Measurements from ENCODE around the gene P4HA1.
A peak's percentile ranks its signal among the peaks of the same experiment; 100 is the strongest.
"Not testable (repeated sequence)": the region's sequence is repeated elsewhere in the genome, so short reads cannot be mapped to it uniquely, and the experiment has no call there.

Gene P4HA1

DNA sequence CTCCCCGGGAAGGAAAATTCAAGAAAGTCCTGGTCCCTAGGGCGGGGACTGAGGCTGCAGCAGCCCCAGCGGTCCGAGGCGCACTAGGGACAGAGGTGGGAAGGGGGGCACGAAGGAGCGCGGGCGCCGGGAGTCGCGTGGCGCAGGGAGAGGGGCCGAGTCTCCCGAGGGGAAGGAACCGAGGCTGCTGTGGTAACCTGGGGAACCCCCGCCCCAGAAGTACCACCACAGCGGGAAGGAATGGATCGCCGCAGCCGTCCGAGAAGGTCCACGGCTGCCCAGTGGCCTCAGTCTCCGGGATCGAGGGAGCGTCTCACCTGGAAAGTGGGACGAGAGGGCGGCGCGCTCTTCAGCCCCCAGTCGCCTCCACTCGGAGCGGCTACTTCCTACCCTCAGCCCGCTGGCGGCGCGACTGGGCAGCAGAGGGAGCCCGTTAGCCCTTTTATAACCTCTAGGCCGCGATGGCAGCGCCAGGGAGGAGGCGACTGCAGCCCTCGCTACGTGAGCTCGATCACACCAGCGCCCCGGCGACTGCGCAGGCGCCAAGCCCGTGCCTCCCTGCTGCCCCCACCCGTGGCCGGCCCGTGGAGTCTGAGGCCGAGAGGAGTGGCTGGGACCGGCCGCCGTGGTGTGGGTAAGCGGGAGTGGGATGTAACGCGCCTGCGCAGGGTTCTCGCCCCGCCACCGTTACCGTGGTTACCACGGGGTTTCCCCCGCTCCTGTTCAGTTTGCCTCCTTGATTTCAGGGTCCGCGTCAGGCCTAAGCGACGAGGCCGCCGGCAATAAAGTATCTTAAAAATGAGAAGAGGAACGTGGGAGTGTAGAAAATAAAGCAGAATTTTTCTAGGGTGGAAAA is at the start of gene P4HA1:
Gene P4HA1 (minus strand): TSS at position 418 of the 856 bp plus-strand sequence. CDS start 21,983 bp downstream, outside the sequence.
- DNase-seq: peak; percentile 98

DNA sequence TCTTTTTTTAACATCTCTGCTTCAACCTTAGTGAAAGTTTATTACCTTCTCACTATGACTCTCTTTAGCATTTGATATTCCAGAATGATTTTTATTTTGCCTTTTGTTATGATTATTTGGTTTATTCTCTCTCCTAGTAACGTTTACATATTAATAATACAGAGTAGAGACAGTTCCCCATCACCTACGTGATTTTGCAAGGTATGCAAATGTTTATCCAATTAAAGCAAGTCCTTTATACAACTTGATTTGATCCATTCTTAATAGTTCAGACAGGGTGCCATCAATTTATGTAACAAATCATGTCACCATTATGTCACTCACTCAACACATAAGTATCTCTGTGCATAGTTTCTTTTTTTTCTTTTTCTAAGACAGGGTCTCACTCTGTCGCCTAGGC is 44.9 kb upstream of the P4HA1 start:
- no peak for DNase-seq

DNA sequence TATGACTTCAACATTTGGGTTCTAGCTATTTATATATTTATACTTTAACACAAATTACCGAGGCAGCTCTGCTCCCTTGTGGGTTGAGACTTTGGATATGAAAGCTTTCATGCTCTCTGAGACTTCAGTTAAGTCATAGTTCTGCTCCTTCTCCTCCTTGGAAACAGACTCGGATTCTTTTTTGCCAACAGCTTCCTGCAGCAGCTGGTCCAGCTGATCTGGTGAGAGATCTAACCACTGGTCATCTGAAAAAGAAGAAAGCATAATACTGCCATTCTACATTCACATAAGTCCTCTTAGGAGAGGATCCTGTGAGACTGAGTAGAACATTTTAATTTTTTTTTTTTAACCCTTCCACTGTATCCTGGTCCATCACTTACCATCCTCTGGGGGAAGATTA is 42.6 kb upstream of the P4HA1 start:
- no peak for DNase-seq

DNA sequence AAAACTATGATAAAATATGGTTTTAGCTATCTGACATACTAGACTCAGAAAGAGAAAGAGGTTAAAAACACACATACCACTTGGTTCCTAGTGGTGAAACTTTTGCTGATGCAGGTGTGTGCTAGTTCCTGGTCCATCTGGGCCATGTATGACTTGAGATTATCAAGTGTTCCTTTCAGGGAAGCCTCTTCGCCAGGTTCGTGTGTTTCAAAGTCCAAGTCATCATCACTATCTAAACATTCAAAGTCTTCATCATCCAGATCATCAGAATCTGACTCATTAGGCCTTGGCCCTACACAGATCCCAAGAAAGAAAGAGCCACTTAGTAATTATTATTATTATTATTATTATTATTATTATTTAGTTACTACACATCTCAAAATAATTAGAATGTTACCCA is 40.0 kb upstream of the P4HA1 start:
- DNase-seq: no peak

DNA sequence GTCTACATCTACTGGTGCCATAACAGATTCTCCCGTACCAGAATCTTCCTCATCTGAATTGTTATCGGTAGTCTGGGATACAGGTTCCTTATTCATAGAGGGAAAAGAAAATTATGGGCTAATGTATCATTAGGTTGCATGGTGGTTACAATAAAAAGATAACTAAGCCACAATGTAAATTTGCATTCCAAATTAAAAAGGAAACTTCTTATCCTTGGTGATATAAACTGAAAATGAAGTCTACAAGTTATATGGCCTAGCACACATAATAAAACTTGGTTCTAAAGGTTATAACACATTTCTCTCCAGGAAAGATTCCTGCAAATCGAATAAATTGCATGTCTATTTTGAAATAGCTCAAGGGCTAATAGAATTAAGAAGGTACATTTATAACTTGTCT is 38.1 kb upstream of the P4HA1 start:
- DNase-seq: no peak

DNA sequence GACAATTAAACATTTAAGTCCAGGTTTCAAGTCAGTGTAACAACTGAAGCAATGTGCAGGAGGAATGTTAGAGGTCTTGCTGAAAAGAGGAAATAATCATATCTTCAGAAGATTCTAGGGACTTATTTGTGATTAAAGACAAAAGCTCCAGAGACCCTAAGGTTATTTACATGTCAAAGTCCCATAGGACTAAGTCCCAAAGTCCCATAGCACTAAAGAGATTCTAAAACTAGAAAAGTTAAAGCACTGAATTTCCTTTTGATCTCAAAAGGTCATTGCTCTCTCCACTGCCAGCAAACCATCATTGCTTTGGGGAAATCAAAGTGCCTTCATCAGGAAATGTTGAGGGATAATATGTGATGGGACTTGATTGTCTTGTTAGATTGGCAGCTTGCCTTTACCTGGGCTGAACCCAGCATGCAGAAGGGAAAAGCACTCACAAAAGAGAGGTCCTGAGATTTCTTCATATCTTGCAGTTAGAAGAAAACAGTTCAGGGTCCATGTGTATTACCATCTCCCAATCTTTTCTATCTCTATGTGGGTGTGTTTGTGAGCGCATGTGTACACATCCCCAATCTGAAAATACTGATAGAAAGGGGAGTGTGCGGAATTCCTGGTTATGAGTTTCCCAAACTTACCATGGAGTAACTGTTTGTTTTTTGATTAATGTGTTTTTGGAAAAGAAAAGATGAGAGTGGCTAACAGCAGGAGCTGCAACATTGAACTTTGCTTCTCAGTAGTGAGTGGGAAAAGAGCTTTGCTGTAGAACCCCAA is 35.4 kb upstream of the P4HA1 start:
- DNase-seq: no peak

DNA sequence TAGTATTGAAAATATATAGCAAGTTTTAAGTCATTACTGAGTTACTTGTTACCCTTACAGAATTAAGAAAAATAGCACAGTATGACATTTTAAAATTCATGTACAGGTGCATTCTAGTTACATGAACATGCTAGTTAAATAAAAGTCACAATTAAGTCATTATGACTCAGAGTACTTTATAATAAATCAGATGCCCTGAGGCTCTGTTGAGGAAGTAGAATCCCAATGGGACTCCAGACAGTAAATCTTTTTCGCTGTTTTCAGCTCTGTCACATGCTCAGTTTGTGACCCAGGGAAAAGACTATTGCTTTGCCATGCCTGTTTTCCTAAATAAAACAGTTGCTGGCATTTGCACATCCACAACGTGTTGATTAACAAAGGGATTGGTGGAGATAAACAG is 34.6 kb upstream of the P4HA1 start:
- DNase-seq: no peak

DNA sequence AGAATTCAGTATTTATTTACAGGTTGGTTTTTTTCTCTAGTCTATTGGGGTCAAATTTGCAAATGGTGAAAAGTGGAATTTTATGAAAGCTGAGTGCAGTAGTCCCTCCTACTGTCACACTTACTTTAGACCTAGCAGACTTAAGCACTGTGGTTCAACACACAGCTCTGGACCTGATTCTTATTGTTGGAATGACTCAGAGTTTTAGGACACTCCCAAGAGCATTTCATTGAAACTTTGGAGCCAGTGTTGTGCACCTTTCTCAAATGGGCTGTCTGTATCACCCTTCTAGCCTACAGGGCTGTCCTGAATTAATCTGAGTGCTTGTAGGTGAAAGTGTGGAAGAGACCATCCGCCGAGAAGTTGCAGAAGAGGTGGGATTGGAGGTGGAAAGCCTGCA is 29.7 kb upstream of the P4HA1 start:
- DNase-seq: no peak

DNA sequence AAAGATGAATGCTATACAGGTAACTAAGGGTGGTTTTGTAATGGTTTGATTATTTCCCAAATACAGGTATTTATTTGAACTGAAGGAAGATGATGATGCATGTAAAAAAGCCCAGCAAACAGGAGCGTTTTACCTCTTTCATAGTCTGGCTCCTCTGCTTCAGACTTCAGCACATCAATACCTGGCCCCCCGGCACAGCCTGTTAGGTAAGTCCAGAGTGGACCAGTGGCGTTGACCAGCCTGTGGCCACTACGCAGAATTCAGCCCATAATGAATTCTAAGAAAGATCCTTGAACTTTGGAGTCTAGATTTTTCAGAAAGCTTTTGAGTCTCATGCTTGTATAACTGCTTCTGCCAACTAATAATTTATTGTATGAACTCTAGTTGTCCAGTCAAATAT is 23.3 kb upstream of the P4HA1 start:
- DNase-seq: no peak

DNA sequence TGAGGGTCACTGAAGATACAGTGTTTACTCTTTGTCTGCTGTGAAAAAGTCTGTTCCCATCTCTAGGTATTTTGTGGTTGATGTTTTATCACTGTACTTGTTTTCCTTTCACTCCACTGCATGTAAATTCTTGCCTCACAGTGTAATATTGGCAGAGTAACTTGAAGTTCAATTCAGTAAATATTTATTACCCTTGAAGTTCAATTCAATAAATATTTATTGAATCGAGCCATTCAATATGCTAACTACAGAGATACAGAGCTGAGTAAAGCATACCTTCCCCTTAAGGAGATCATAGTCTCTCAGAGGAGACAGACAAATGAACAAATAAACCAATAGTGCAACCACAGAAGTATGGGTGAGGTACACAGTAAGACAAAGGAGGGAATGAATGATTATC is 22.8 kb upstream of the P4HA1 start:
- no peak for DNase-seq

DNA sequence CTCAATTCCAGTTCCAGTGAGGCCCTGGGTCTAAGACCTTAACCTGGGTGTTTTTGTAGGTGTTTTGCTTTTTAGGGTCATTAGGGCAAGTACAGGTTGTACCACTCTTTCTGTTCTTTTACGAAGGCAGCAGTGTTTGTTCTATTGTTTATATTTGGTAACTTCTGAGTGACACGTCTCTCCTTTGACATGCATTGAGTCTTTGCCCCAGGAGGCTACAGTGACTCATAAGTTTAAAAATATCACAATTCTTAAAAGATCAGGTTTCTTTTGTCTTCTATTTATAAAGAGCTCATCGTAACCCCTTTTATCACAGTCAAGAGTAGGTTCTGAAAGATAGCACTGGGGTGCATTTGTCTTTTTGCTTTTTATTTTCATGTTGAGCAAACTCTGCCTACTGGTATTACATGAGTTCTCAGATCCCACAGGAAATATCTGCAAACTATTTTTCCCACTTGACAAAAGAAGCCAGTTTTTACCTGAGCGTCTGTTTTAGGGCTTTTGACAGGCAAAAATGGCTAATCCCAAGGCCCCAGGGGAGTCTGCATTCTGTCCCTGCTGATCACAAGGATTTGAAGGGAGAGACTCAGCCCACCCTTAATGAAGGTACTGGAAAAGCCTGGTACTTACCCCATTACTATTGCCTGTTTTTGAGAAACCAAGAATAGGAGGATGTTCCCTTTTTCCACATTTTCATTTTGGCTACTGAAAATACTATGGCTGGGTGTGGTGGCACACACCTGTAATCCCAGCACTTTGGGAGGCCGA is 21.5 kb upstream of the P4HA1 start:
- peak; percentile 65 for DNase-seq

DNA sequence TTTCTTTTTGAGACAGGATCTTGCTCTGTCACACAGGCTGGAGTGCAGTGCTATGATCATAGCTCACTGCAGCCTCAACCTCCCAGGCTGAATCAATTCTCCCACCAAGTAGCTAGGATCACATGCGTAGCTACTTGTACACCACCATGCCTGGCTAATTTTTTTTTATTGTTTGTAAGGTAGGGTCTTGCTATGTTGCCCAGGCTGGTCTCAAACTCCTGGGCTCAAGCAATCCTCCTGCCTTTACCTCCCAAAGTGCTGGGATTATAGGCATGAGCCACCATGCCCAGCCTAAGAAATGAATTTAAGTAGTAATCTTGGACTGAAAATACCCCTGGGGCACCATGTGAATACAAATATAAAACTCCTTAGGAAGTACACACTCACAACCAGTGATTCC is 19.4 kb upstream of the P4HA1 start:
- no peak for DNase-seq

DNA sequence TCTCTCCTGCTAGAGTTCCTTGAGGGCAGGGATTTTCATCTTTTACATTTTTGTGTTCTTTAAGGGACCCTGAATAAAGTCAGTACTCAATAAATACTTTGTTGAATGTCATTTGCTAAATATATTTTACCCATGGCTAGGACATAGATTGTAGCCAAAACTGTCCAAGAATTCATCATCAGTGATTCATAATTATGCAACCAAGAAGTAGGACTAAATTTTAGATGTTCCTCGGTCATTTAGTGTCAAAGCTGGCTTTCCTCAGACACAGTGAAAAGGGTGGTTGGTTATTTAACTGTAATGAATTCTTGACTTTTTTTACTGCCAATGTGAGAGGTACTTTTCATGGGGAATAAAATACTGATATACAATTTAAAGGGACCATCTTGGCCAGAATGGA is 16.9 kb upstream of the P4HA1 start:
- peak; percentile 35 for DNase-seq

DNA sequence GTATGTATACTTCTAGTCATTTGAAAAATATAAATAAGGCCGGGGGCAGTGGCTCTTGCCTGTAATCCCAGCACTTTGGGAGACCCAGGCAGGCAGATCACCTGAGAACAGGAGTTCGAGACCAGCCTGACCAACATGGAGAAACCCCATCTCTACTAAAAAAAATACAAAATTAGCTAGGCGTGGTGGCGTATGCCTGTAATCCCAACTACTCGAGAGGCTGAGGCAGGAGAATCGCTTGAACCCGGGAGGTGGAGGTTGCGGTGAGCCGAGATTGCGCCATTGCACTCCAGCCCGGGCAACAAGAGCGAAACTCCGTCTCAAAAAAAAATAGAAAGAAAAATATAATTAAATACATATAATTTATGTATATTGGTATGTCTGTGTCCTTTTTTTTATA is 15.4 kb upstream of the P4HA1 start:
- DNase-seq: not testable (repeated sequence)

DNA sequence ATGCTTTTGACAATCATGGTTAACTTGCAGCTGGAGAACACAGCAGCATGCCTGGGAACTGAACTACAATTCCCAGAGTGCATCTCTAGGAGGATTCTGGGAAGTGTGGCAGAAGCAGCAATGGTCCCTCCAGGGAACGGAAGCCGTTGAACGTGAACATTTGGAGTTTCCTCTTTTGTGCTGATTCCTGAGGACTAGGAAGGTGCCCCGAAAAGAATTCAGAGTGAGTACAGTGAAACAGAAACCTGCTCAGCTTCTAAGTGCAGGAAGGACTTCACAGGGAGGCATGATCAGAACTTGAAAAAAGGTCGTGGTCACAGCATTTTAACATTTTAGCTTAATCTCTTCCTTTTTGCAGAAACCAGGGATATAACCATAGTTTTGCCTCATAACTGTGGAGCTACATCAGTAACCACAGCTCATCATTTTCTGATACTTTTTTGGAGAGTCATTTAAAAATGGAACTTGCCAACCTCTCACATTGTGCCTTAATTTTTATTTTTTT is 13.7 kb upstream of the P4HA1 start, which contains the start of gene NUDT13:
Gene NUDT13 (plus strand): TSS at position 111 of the 505 bp plus-strand sequence. CDS start 3,911 bp downstream, outside the sequence.
- peak; percentile 82 for DNase-seq

DNA sequence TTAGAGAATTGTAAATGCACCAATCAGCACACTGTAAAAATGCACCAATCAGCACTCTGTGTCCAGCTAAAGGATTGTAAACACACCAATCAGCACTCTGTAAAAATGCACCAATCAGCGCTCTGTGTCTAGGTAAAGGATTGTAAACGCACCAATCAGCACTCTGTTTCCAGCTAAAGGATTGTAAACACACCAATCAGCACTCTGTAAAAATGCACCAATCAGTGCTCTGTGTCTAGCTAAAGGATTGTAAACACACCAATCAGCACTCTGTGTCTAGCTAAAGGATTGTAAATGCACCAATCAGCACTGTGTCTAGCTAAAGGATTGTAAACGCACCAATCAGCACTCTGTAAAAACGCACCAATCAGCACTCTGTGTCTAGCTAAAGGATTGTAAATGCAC is 12.6 kb upstream of the P4HA1 start:
- not testable (repeated sequence) for DNase-seq

DNA sequence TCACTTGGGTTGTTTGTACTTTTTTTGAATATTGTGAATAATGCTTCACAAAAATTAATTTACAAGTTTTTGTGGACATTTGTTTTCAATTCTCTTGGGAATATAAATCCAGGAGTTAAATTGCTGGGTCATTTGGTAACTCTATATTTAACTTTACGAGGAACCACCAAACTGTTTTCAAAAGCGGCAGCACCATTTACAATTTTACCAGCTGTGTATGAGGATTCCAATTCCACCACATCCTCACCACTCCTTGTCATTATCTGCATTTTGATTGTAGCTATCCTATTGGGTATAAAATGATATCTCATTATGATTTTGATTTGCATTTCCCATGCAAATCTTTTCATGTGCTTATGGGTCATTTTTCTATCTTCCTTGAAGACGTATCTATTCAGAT is 9.6 kb upstream of the P4HA1 start:
- DNase-seq: no peak

DNA sequence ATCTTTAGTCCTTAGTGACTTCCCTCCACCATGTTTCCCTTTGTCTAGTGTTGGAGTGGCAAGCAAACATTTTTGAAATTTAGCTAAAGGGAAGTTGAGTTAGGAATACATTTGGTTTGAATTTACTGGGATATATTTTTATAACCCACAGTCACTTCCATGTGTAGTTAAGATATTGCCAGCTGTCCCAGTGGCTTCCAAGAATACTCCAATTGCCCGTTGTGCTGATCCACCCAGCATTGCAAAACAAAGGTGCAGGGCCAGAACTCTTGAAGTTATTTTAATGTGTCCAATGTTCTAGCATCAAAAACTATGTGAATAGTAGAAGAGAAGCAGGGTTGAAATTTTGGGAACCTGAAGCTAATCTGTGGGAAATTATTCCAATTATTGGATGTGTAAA is 2.5 kb upstream of the P4HA1 start:
- no peak for DNase-seq

DNA sequence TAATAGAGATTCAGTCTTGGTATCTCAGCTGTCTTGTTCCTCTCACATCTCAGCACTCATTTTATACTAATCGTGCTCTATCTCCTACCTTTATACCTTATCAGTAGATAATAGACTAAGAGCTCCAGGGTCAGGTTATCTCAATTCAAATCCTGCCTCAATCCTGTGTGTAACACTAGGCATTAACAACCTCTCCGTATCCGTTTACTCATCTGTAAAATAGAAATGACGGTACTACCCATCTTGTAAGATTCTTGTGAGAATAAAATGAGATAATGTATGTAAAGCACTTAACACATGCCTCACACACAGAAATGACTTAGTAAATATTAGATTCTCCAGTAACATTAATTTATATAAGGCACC is 622 bp upstream of the P4HA1 start:
- no peak for DNase-seq

DNA sequence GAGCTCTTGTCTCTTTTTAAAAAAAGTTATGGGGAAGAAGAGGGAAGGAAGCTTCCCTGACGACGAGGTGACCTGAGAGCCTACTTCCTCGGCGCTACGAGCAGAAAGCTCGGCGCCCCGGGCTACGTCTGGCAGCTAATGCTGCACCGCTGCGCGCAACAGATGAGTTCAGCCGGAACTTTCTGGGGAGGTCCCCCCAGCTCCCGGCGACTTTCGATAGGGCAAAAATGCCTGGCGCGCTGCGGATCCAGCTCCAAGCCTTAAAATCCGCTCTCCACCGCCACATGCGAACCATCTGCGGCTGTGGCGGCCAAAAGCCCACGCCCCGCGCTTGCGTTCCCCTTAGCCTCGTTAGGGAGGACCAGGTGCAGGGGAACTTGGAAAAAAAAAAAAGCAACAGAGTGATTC is 621 bp downstream of the P4HA1 start:
- peak; percentile 71 for DNase-seq

DNA sequence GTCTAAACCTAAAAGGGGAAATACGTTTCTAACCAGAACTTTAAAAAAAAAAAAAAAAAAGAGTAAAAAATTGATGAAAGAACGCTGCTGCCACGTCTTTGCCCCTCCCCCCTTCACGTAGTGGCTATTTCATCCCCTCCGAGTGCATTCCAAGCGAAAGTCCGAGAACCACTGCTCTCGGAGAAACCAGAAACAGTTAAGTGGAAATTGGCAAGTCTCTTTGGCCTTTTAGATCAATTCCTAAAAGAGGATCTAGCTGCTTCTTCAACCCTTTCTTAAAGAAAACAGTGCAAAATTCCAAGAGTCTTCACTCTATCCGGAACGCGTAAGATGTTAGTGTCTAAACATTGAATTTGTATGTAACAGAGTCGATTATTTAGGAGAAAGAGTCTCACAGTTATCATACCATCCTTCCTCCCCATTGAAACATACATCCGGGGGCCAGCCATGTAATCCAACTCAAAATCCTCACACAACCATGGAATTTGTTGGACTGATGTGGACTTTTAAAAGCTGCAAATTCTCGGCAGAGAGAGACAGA is 1.1 kb downstream of the P4HA1 start:
- peak; percentile 85 for DNase-seq

DNA sequence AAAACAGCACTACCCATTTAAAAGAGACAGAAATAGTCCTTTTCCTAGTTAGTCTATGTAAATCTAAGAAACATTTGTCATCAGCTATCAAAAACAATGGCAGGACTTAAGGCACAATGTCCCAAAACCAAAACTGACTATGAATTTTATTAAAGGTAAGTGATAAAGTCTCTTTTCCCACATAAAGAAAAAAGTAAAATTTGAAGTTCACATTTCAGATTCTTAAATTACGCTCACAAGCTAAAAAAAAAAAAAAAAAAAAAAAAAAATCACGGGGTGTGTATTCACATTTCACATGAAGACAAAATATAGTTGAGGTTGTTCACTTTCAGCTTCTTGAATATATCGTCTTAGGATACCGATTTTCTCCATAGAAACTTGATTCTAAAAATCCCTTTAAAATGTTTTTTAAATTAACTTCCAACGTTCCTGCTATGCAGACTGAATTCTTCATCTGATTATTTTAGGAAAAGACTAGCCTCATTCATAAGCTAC is 1.6 kb downstream of the P4HA1 start:
- DNase-seq: no peak
